ENCODE measurements around the gene ENOX1.
"Not testable (repeated sequence)": the region's sequence is repeated elsewhere in the genome, so short reads cannot be mapped to it uniquely, and the experiment has no call there.

The ENOX1 gene

DNA sequence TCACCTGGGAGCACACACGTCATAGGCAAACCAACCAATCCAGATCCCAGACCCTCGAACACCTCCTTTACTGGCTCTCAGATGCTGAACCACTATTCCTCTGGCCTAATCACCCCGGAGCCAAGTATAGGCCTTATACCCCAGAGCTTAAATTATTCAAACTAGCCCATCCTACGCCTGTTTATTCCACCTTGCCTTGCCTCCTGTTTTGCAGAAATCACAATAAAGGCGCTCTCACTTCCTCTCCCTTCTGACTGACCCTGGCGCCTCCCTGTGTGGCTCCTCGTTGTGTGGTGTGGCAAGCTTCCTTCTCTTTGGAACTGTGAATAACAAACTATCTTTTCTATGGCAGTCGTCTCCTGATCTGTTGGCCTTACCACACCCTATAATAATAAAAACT, 354.9 kb downstream of the ENOX1 start:
- no peak overlapping the region for H3K4me3 ChIP-seq (ENCODE audit: low read depth, low read length)
- TF ChIP-seq, protein P1, sequence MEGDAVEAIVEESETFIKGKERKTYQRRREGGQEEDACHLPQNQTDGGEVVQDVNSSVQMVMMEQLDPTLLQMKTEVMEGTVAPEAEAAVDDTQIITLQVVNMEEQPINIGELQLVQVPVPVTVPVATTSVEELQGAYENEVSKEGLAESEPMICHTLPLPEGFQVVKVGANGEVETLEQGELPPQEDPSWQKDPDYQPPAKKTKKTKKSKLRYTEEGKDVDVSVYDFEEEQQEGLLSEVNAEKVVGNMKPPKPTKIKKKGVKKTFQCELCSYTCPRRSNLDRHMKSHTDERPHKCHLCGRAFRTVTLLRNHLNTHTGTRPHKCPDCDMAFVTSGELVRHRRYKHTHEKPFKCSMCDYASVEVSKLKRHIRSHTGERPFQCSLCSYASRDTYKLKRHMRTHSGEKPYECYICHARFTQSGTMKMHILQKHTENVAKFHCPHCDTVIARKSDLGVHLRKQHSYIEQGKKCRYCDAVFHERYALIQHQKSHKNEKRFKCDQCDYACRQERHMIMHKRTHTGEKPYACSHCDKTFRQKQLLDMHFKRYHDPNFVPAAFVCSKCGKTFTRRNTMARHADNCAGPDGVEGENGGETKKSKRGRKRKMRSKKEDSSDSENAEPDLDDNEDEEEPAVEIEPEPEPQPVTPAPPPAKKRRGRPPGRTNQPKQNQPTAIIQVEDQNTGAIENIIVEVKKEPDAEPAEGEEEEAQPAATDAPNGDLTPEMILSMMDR (IDR thresholded peaks at IDR 0.05; ENCODE audit: low read depth, low read length, missing control alignments): no peak
- no peak for DNase-seq (ENCODE audit: low read depth)

DNA sequence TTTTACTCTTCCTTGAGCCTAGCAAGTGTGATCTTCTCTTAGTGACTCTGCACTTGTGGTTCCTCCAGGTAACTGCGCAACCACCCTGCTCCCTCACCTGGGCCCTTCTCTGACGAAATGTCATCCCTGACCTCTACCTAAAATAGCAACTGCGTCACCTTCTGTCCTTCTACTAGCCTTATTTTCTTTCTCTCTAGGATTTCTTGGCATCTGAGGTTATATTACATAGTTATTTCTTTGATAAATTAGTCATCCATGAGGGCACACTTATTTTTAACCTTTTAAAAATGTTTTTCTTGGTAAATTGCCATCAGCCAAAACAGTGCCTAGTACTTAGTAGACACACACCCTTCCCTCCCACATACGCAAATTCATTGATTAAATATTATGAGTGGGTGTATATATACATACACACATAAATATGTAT, 355.5 kb downstream of the ENOX1 start:
- DNase-seq (ENCODE audit: low read depth): no peak
- TF ChIP-seq, protein P1 (IDR thresholded peaks at IDR 0.05; ENCODE audit: low read depth, low read length, missing control alignments): no peak
- H3K4me3 ChIP-seq (ENCODE audit: low read depth, low read length): no peak overlapping the region

DNA sequence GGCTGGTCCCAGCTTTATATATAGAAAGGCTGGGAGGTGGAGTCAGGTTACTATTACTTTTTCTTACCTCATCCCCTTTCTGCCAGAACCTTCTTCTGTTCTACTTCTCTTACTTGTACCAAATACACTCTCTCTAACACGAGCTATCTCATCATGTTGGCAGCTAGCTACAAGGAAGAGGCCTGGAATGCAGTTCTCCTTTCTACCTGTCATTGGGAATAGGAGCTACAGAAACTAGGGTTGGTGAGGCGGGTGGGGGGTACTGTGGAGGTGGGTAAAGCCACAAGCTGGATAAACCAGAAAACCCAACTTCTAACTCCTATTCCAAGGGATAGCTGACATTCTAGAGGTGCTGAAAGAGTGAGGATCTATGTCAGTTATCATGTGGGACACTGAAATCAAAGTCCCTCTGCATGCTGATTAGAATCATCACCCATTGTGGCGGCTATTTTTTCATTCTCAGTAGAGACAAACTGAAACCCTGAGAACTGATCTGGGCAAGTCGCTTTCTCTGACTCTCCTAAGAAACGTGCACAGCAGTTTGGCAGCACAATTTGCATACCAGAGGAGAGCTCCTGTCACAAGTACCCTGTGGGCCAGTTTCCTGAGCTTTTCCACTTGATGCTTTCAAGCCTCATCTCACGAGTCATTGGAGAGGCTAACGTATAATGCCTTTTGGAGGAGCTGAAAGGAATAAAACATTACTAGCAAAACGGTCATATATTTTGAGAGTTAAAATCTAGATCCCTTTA, 358.1 kb downstream of the ENOX1 start:
- no peak overlapping the region for H3K4me3 ChIP-seq (ENCODE audit: low read depth, low read length)
- no peak for DNase-seq (ENCODE audit: low read depth)
- TF ChIP-seq, protein P1 (IDR thresholded peaks at IDR 0.05; ENCODE audit: low read depth, low read length, missing control alignments): no peak

DNA sequence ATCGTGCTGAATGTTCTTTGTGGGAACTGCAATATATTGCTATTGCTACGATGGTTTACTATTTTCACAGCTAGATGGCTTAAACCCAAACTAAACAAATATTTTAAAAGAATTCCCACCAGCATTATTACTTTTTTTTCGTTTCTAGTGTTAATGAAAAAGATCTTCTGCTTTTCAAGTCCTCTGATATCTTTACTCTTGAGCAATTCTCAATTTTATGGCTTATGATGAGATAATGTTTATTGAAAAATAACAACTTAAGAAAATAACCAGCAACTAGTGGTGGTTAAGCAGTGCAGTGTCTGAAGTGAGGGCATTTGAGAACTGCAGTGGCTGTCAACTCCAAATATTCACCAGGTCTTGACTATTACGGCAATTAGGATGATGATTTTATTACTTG, 360.4 kb downstream of the ENOX1 start:
- TF ChIP-seq, protein P1 (IDR thresholded peaks at IDR 0.05; ENCODE audit: low read depth, low read length, missing control alignments): no peak
- no peak for DNase-seq (ENCODE audit: low read depth)
- H3K4me3 ChIP-seq (ENCODE audit: low read depth, low read length): no peak overlapping the region

DNA sequence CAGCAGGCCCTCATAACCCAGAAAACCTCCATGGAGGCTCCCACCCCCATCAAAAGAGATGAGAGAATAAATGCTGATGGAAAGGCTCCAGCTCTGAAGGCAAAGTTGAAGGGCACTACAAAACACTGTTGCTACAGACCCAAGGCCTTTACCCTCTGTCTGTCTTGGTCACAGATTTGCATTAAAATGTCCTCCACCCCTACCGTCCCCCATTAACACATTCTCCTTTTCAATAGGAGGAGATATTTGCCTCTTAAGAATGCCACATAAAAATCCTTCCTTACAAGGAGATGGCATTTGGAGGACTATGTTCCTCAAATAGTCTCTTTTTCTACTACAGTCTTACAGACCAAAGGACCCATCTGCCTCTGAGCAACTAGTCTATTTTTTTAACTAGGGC, 361.5 kb downstream of the ENOX1 start:
- DNase-seq (ENCODE audit: low read depth): no peak
- TF ChIP-seq, protein P1 (IDR thresholded peaks at IDR 0.05; ENCODE audit: low read depth, low read length, missing control alignments): no peak
- no peak overlapping the region for H3K4me3 ChIP-seq (ENCODE audit: low read depth, low read length)

DNA sequence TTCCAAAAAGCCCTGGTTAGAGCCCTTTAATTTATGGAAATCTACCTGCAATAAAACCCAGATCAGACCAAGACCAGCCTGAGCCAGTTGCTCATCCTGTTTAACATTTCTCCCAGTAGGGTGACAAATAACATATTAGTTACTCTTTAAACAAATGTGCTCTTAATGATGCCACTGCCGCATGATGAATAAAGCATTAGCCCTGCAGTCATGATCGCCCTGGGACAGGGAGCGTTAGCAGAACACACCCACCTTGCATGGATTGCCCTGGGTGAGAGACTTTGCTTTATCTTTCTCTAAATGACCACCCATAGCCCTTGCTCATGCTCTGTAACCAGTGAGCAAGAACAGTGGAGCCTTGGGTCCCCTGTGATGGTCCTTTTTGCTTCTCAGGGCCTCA, 362.4 kb downstream of the ENOX1 start:
- H3K4me3 ChIP-seq (ENCODE audit: low read depth, low read length): no peak overlapping the region
- no peak for DNase-seq (ENCODE audit: low read depth)
- TF ChIP-seq, protein P1 (IDR thresholded peaks at IDR 0.05; ENCODE audit: low read depth, low read length, missing control alignments): no peak

DNA sequence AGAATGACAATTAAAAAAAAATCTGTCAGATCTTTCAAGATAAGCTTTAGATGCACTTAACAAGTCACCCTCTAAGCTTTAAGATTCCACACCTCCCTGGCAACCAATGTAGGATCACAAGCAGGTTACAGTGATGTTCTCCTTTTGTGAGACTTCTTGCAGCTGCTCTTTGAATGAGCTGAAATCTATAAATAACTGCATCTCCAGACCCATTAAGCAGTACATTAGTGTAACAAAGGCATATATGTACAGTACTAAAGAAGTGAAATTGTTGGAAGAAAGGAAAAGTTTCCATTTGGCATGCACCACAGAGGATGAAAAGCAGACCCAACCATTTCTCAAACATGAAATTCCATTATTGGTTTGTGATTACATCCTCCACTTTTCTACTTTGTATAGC, 364.7 kb downstream of the ENOX1 start:
- TF ChIP-seq, protein P1 (IDR thresholded peaks at IDR 0.05; ENCODE audit: low read depth, low read length, missing control alignments): no peak
- no peak overlapping the region for H3K4me3 ChIP-seq (ENCODE audit: low read depth, low read length)
- no peak for DNase-seq (ENCODE audit: low read depth)

DNA sequence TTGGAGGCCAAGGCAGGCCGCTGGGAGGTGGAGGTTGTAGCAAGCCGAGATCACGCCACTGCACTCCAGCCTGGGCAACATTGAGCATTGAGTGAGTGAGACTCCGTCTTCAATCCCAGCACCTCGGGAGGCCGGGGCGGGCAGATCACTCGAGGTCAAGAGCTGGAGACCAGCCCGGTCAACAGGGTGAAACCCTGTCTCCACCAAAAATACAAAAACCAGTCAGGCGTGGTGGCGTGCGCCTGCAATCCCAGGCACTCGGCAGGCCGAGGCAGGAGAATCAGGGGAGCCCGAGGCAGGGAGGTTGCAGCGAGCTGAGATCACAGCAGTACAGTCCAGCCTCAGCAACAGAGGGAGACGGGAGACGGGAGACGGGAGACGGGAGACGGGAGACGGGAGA, 369.9 kb downstream of the ENOX1 start:
- not testable (repeated sequence) for H3K4me3 ChIP-seq (ENCODE audit: low read depth, low read length); DNase-seq (ENCODE audit: low read depth)

DNA sequence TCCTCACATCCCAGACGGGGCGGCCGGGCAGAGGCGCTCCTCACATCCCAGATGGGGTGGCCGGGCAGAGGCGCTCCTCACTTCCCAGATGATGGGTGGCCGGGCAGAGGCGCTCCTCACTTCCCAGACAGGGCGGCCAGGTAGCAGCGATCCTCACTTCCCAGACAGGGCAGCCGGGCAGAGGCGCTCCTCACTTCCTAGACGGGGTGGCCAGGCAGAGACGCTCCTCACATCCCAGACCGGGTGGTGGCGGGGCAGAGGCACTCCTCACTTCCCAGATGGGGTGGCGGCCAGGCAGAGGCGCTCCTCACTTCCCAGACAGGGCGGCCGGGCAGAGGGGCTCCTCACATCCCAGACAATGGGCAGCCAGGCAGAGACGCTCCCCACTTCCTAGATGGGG, 370.4 kb downstream of the ENOX1 start:
- not testable (repeated sequence) for DNase-seq (ENCODE audit: low read depth); H3K4me3 ChIP-seq (ENCODE audit: low read depth, low read length)

DNA sequence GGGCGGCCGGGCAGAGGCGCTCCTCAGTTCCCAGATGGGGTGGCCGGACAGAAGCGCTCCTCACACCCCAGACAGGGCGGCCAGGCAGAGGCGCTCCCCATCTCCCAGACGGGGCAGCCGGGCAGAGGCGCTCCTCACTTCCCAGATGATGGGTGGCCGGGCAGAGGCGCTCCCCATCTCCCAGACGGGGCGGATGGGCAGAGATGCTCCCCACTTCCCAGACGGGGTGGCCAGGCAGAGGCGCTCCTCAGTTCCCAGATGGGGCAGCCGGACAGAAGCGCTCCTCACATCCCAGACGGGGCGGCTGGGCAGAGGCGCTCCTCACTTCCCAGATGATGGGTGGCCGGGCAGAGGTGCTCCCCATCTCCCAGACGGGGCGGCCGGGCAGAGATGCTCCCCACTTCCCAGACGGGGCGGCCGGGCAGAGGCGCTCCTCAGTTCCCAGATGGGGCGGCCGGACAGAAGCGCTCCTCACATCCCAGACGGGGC, 370.8 kb downstream of the ENOX1 start:
- DNase-seq (ENCODE audit: low read depth); H3K4me3 ChIP-seq (ENCODE audit: low read depth, low read length): not testable (repeated sequence)

All from GM12864 (cell line).